K562 (cell line): ENCODE data around the gene MEGF11. TPM values are rescaled to one million over a fixed set of nuclear protein-coding genes. Genes with fewer than 3 reads are reported as not detected.

Source experiments
- ATAC-seq: fragments of 200-7000 bp; cut with Tn5 transposase; 3 replicates; pipeline ENCODE4 v1.9.1; 2020; ENCODE audit warnings: moderate library complexity
- BruUV-seq: library from RNA; stranded (reverse); fragments of 400-500 nt; replicated peaks from 2 replicates; lab custom pipeline; 2021; lab: Mats Ljungman, UMichigan
- CTCF ChIA-PET: fragments of 300-600 bp; formaldehyde crosslinking; extraction: SDS; loops from one replicate; lab custom pipeline; 2021; ENCODE audit warnings: low intra/inter-chr PET ratio; lab: Yijun Ruan, JAX
- POLR2A ChIA-PET: fragments of 300-600, 350-650 bp; sonication (Branson Sonifier 250); formaldehyde crosslinking; extraction: SDS; loops from one replicate; lab custom pipeline; 2021; ENCODE audit warnings: antibody characterized with exemption, inconsistent platforms; lab: Yijun Ruan, JAX
- DNase-seq, 4 experiments: peaks; one replicate each; pipeline versions ENCODE4 v3.0.0 to v3.0.0-alpha.2; 2011 to 2018; ENCODE audit warnings: low spot score in 3 of 4, mixed read lengths in 3 of 4; ENCODE audit errors: extremely low read depth in 1 of 4
- FAIRE-seq: peaks from 2 replicates; lab custom pipeline; 2011; peaks lifted over from hg19 to GRCh38; lab: Jason Lieb, UNC
- H2AFZ ChIP-seq: 2 replicates; pipeline ENCODE4 v1.6.0; 2011; ENCODE audit warnings: low read depth, low read length, control low read depth, inconsistent platforms
- H3K27ac ChIP-seq: fragments of 200-600 bp; 3 replicates; pipeline ENCODE4 v1.8.0; 2011; ENCODE audit warnings: low read depth, mild to moderate bottlenecking, control low read depth, inconsistent platforms, low read length, moderate library complexity, mixed read lengths; ENCODE audit errors: extremely low read depth
- H3K27me3 ChIP-seq, 2 experiments: fragments of 300-600 bp in 1 of 2; 2 replicates in 1 of 2; 3 replicates in 1 of 2; pipeline versions ENCODE4 v1.6.0 to v1.8.0; 2011; ENCODE audit warnings: inconsistent platforms in 2 of 2, low read length in 2 of 2, mild to moderate bottlenecking in 1 of 2, mixed read lengths in 1 of 2, moderate library complexity in 1 of 2; ENCODE audit not compliant: control insufficient read depth in 2 of 2, insufficient read depth in 2 of 2
- H3K36me3 ChIP-seq: fragments of 300-600 bp; 3 replicates; pipeline ENCODE4 v1.8.0; 2011; ENCODE audit warnings: mild to moderate bottlenecking, low read length, inconsistent platforms; ENCODE audit not compliant: control insufficient read depth, insufficient read depth
- H3K4me1 ChIP-seq, 2 experiments: fragments of 200-600 bp in 1 of 2; replicated peaks in 1 of 2; 2 replicates in 1 of 2; 3 replicates in 1 of 2; pipeline versions ENCODE4 v1.5.1 to v1.8.0; 2011; ENCODE audit warnings: inconsistent platforms in 2 of 2, low read length in 2 of 2, mild to moderate bottlenecking in 1 of 2, mixed read lengths in 1 of 2, moderate library complexity in 1 of 2; ENCODE audit not compliant: control insufficient read depth in 2 of 2, insufficient read depth in 2 of 2
- H3K4me2 ChIP-seq: 2 replicates; pipeline ENCODE4 v1.6.1; 2011; ENCODE audit warnings: low read length, control low read depth, inconsistent platforms, mixed read lengths; ENCODE audit not compliant: insufficient read depth
- H3K4me3 ChIP-seq: fragments of 200-600 bp; sonication (generic), shearing (Covaris generic); 2 replicates; pipeline ENCODE4 v1.5.1; 2016; ENCODE audit warnings: control low read depth, inconsistent platforms
- H3K79me2 ChIP-seq: fragments of 200-600 bp; 3 replicates; pipeline ENCODE4 v1.8.0; 2011; ENCODE audit warnings: low read length, inconsistent platforms; ENCODE audit not compliant: control insufficient read depth, insufficient read depth
- H3K9ac ChIP-seq, 2 experiments: 2 replicates each; pipeline versions ENCODE4 v1.6.0 to v1.6.1; 2011; ENCODE audit warnings: low read depth in 2 of 2, low read length in 2 of 2, control low read depth in 1 of 2, inconsistent platforms in 1 of 2, mild to moderate bottlenecking in 1 of 2, mixed read lengths in 1 of 2; ENCODE audit not compliant: insufficient read depth in 1 of 2
- H3K9me1 ChIP-seq: one replicate; pipeline ENCODE4 v1.6.0; 2011; ENCODE audit warnings: inconsistent platforms, mild to moderate bottlenecking, low read length, moderate library complexity; ENCODE audit not compliant: control insufficient read depth, insufficient read depth
- H3K9me3 ChIP-seq: replicated peaks from 2 replicates; pipeline ENCODE4 v1.5.1; 2011; ENCODE audit warnings: low read depth, low read length, inconsistent platforms; ENCODE audit not compliant: control insufficient read depth, insufficient read depth
- H4K20me1 ChIP-seq: replicated peaks from 2 replicates; pipeline ENCODE4 v1.6.1; 2011; ENCODE audit warnings: low read length, inconsistent platforms, mixed read lengths; ENCODE audit not compliant: control insufficient read depth, insufficient read depth
- BCOR ChIP-seq: fragments of 450-650 bp; IDR thresholded peaks from 2 replicates; pipeline ENCODE4 v1.6.1; 2016
- ELF4 ChIP-seq: fragments of 450-650 bp; formaldehyde crosslinking; IDR thresholded peaks from 2 replicates; pipeline ENCODE4 v1.4.0; 2022; ENCODE audit warnings: missing genetic modification characterization
- MCM7 ChIP-seq, 2 experiments: fragments of 450-650 bp; IDR thresholded peaks; 2 replicates each; pipeline ENCODE4 v1.6.1; 2016 to 2018
- MECOM ChIP-seq: fragments of 250-450 bp; sonication (Bioruptor Pico); IDR thresholded peaks from 2 replicates; pipeline ENCODE4 v1.8.0; 2022; ENCODE audit warnings: inconsistent platforms
- NFRKB ChIP-seq: fragments of 450-650 bp; IDR thresholded peaks from 2 replicates; pipeline ENCODE4 v1.6.1; 2016; ENCODE audit warnings: low read depth
- SAFB ChIP-seq: fragments of 200-400 bp; formaldehyde crosslinking; IDR thresholded peaks from 2 replicates; pipeline ENCODE4 v1.6.1; 2017; ENCODE audit warnings: low read depth, low read length, borderline replicate concordance
- SIN3B ChIP-seq: fragments of 450-650 bp; IDR thresholded peaks from 2 replicates; pipeline ENCODE4 v1.6.1; 2017; ENCODE audit warnings: low read depth, mild to moderate bottlenecking, moderate library complexity
- SMARCA5 ChIP-seq: fragments of 450-650 bp; IDR thresholded peaks from 2 replicates; pipeline ENCODE4 v1.6.1; 2016
- SMARCE1 ChIP-seq: fragments of 450-650 bp; IDR thresholded peaks from 2 replicates; pipeline ENCODE4 v1.7.1; 2016; ENCODE audit warnings: mild to moderate bottlenecking
- ZNF282 ChIP-seq: sonication (generic); formaldehyde crosslinking; IDR thresholded peaks from 2 replicates; pipeline ENCODE4 v1.8.1; 2023; ENCODE audit warnings: missing genetic modification reagents
- WGBS: fragments of 100-300 bp; shearing (Covaris generic); methylation state at CpG from one replicate; pipeline ENCODE4 v1.1.6; 2016; ENCODE audit warnings: low coverage, mixed read lengths; ENCODE audit not compliant: insufficient coverage; ENCODE audit errors: missing lambda C conversion rate; 5-methylcytosine and 5-hydroxymethylcytosine counted together
- in situ Hi-C: fragments of 300-500 bp; cut with MboI; formaldehyde crosslinking; loops from 4 replicates; pipeline ENCODE4 v1.15.0; 2018; ENCODE audit warnings: inconsistent platforms, mixed read lengths
- intact Hi-C: fragments of 100-400 bp; cut with micrococcal nuclease; formaldehyde crosslinking; loops from 2 replicates; pipeline ENCODE4 v1.14.2; 2022
- polyA plus RNA-seq, 8 experiments: library from polyadenylated mRNA; depleted of rRNA in 4 of 8; stranded (reverse) in 5 of 8; unstranded in 3 of 8; fragments of >200 nt; fragmentation: Nextera tagmentation in 2 of 8; fragmentation: Illumina TruSeq in 1 of 8; extraction: Ambion mirVana in 2 of 8; extraction: Trizol in 1 of 8; gene quantifications; 2 replicates each; pipeline versions ENCODE4 v1.2.1 to v1.2.3, GENCODE V29; 2011 to 2014; ENCODE audit warnings: inconsistent platforms in 1 of 8, missing spikeins in 1 of 8
- total RNA-seq, 7 experiments: library from RNA; depleted of rRNA in 6 of 7; stranded (reverse); fragments of >200 nt in 6 of 7; fragmentation: Illumina TruSeq in 2 of 7; extraction: Trizol in 2 of 7; gene quantifications; 2 replicates each; pipeline versions ENCODE4 v1.2.1 to v1.2.3, GENCODE V29; 2011 to 2021; ENCODE audit warnings: low replicate concordance in 1 of 7

The MEGF11 gene
- total and polyA plus RNA-seq, 9 of the 15 experiments (the other 6 are each of a cell fraction or from before 2014, with no cell fraction given), result 0.06 to 0.23 (median 0.20) TPM; not detected in 6

DNA sequence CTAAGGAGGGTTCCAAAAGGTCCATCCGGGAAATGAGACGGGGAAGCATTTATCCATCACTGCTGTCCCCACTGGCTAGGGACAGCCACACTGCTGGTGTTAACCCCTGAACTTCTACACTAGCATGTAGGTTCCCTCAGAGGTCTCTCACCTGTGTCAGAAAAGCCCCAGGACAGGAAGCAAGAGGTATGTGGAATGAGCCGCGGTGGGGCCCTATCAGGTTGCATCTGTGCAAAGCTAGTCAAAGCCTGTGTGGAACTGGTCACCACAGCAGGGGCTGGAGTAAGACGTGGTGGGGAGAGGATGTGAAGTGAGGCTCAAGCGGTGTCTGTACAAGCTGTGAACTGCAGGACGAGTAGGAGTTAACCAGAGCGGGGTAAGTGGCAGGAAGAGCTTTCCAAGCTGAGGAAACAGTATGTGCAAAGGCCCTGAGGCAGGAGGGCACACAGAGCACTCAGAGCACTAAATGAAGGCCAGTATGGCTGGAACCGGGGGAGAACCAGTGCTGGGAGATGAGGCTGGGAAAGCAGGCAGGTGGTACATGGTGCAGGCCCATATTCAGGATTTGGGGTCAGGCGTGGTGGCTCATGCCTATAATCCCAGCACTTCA, 57.8 kb downstream of the MEGF11 start:
- peaks cover 13 to 40% of the 10 kb centered on the region in 2 experiments; a peak in 4 of 5 replicates for H3K27me3 ChIP-seq
- H3K9me3 ChIP-seq, result no peaks in the 10 kb centered on the region
- H3K9me1 ChIP-seq, result no peaks in the 10 kb centered on the region
- H3K4me3 ChIP-seq, result no peak overlapping the region
- FAIRE-seq, result no peak
- ChIA-PET CTCF (no interaction called here), POLR2A (interaction anchor here (0.5 kb wide), 1 partner anchor 98 kb away, joined by 3 read pairs; the partner anchor contains the start of gene DIS3L)
- no peaks in the 10 kb centered on the region; a peak in 1 of 5 replicates for H3K4me1 ChIP-seq
- BruUV-seq, result no TSS peak
- WGBS, result 1% methylated on average over 10 of the region's 10 CpGs
- 0 out of 4 replicates have a peak overlapping the region, but pooled peaks of 1 of the 2 experiments have one; percentile 26 for H3K9ac ChIP-seq
- H3K27ac ChIP-seq, result no peak overlapping the region
- no peak for ATAC-seq
- intact Hi-C loops (loop anchor here (10.0 kb wide), 1 partner anchor 211 kb away; no protein-coding TSS in a partner anchor), in situ Hi-C loops (no loop called here)
- H3K4me2 ChIP-seq, result no peak overlapping the region
- 0 out of 2 replicates have a peak, but pooled peaks cover 3% of the 10 kb centered on the region for H4K20me1 ChIP-seq
- H2AFZ ChIP-seq, result no peak overlapping the region
- TF ChIP-seq SMARCA5, result peak; percentile 16; the same call in 1 of the 2 replicates
- TF ChIP-seq SAFB, result no peak
- 0 out of 2 replicates have a peak, but pooled peaks have one; percentile 9 for TF ChIP-seq BCOR
- no peaks in the 10 kb centered on the region for H3K36me3 ChIP-seq
- H3K79me2 ChIP-seq, result no peaks in the 10 kb centered on the region
- DNase-seq, result no peak

DNA sequence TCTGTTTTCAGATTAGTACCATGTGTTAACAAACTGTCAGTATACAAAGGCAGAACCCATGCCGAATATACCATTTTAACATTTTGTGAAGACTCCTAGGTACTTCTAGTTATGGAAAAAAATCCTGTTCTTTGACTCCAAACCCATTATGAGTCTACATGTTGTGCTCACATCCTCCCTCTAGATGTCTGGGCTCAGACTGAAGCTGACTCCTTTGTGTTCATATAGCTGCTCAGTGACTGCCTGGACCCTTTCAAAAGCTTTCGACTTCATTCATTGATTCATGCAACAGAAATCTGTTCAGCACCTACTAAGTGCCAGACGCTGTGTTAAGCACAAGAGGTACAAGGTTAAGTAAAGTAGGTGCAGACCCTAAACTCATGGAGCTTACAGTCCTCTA, 60.5 kb downstream of the MEGF11 start:
- intact Hi-C loops, result loop anchor here (10.0 kb wide), 1 partner anchor 208 kb away; no protein-coding TSS in a partner anchor
- Histone ChIP-seq H2AFZ (no peak overlapping the region), H3K4me3 (no peak overlapping the region), H3K79me2 (no peaks in the 10 kb centered on the region), H3K27ac (no peak overlapping the region), H4K20me1 (peaks cover 6% of the 10 kb centered on the region; the same call in 1 of the 2 replicates), H3K9me1 (no peaks in the 10 kb centered on the region), H3K4me1 (no peaks in the 10 kb centered on the region; a peak in 1 of 5 replicates), H3K4me2 (no peak overlapping the region), H3K9ac (no peak overlapping the region), H3K36me3 (no peaks in the 10 kb centered on the region), H3K9me3 (no peaks in the 10 kb centered on the region), H3K27me3 (peaks cover 12 to 34% of the 10 kb centered on the region in 2 experiments; a peak in 4 of 5 replicates)
- FAIRE-seq, result no peak
- DNase-seq, result no peak
- in situ Hi-C loops, result no loop called here
- WGBS, result 2% methylated on average over 3 of the region's 3 CpGs
- ChIA-PET POLR2A (interaction anchor here (0.6 kb wide), 1 partner anchor 15 kb away, joined by 4 read pairs; no protein-coding TSS in a partner anchor), CTCF (interaction anchor here (0.6 kb wide), 1 partner anchor 220 kb away, joined by 3 read pairs; no protein-coding TSS in a partner anchor)
- no peak for TF ChIP-seq MECOM (CRISPR knock-in tag)
- no peak for TF ChIP-seq SMARCE1
- TF ChIP-seq NFRKB, result no peak
- no peak for TF ChIP-seq ZNF282 (CRISPR knock-in tag)
- TF ChIP-seq ELF4 (CRISPR knock-in tag), result no peak
- no peak for TF ChIP-seq BCOR
- TF ChIP-seq SIN3B, result no peak
- TF ChIP-seq MCM7 (IDR thresholded peaks at IDR 0.05), result no peak
- ATAC-seq, result no peak
- BruUV-seq, result no TSS peak
